Stomach (tissue), 4 donors: ENCODE results near the gene PRXL2B.

ENCODE experiments used
- CTCF ChIP-seq, 7 experiments: fragments of 450-650 bp in 4 of 7; fragments of 200-600 bp in 3 of 7; sonication (generic) in 3 of 7; IDR thresholded peaks; one replicate each; pipeline ENCODE4 v1.5.1; 2016 to 2019; ENCODE audit warnings: antibody characterized with exemption in 7 of 7, control low read depth in 2 of 7, mild to moderate bottlenecking in 1 of 7
- POLR2A ChIP-seq, 4 donors: fragments of 450-650 bp; IDR thresholded peaks; one replicate each; pipeline ENCODE4 v1.6.1; 2016; ENCODE audit warnings: antibody characterized with exemption in 4 of 4, control low read depth in 2 of 4, mild to moderate bottlenecking in 1 of 4, moderate library complexity in 1 of 4
- POLR2AphosphoS5 ChIP-seq, 3 donors: sonication (generic); formaldehyde crosslinking; IDR thresholded peaks; one replicate each; pipeline ENCODE4 v1.6.1; 2016; ENCODE audit warnings: antibody characterized with exemption in 3 of 3

- TF ChIP-seq CTCF (IDR thresholded peaks at IDR 0.05): no peak
- TF ChIP-seq POLR2A (IDR thresholded peaks at IDR 0.05): no peak
- TF ChIP-seq POLR2AphosphoS5 (IDR thresholded peaks at IDR 0.05): no peak
Measured at GRCh38 chr1:2628933-2629626, 42.5 kb downstream of the PRXL2B start.
